IMR-90 (cell line): ENCODE results near the gene CHGA. TPM values are rescaled to one million over a fixed set of nuclear protein-coding genes. Genes with fewer than 3 reads are reported as not detected.

Experiments used
- ATAC-seq: fragments of 200-7000 bp; cut with Tn5 transposase; 2 replicates; pipeline ENCODE4 v1.9.1; 2020; ENCODE audit warnings: low read depth, mild to moderate bottlenecking, moderate library complexity
- BruUV-seq: library from RNA; stranded (reverse); fragments of 400-500 nt; replicated peaks from 2 replicates; lab custom pipeline; 2021; lab: Mats Ljungman, UMichigan
- CTCF ChIA-PET: fragments of 300-600 bp; formaldehyde crosslinking; extraction: SDS; loops from one replicate; lab custom pipeline; 2021; ENCODE audit warnings: antibody characterized with exemption; lab: Yijun Ruan, JAX
- POLR2A ChIA-PET: fragments of 300-600 bp; sonication (Branson Sonifier 250); formaldehyde crosslinking; loops from one replicate; lab custom pipeline; 2022; ENCODE audit warnings: antibody characterized with exemption; ENCODE audit not compliant: unreplicated experiment; lab: Charles Lee
- DNase-seq: peaks from one replicate; pipeline ENCODE4 v3.0.0; 2013
- H2AFZ ChIP-seq: replicated peaks from 2 replicates; pipeline ENCODE3; 2013; ENCODE audit warnings: low read length, mild to moderate bottlenecking; ENCODE audit not compliant: poor library complexity
- H2AK5ac ChIP-seq: 2 replicates; pipeline ENCODE4 v1.6.1; 2013; ENCODE audit warnings: low read depth, low read length, inconsistent platforms
- H2AK9ac ChIP-seq: replicated peaks from 2 replicates; pipeline ENCODE3; 2013; ENCODE audit warnings: mild to moderate bottlenecking, low read depth, low read length, moderate library complexity; ENCODE audit not compliant: poor library complexity
- H2BK120ac ChIP-seq: 2 replicates; pipeline ENCODE4 v1.6.1; 2013; ENCODE audit warnings: low read depth, low read length, inconsistent platforms
- H2BK15ac ChIP-seq: 3 replicates; pipeline ENCODE4 v1.6.1; 2013; ENCODE audit warnings: low read depth, low read length, inconsistent platforms
- H2BK20ac ChIP-seq: 2 replicates; pipeline ENCODE4 v1.6.1; 2013; ENCODE audit warnings: low read depth, mild to moderate bottlenecking, inconsistent platforms, low read length, moderate library complexity
- H2BK5ac ChIP-seq: 2 replicates; pipeline ENCODE4 v1.6.1; 2013; ENCODE audit warnings: mild to moderate bottlenecking, low read depth, low read length, inconsistent platforms; ENCODE audit not compliant: poor library complexity, severe bottlenecking
- H3K14ac ChIP-seq: replicated peaks from 2 replicates; pipeline ENCODE4 v1.6.1; 2013; ENCODE audit warnings: low read depth, low read length, inconsistent platforms
- H3K18ac ChIP-seq: 2 replicates; pipeline ENCODE4 v1.6.1; 2013; ENCODE audit warnings: low read depth, low read length, control low read depth
- H3K23ac ChIP-seq: 2 replicates; pipeline ENCODE4 v1.6.1; 2013; ENCODE audit warnings: low read depth, low read length, inconsistent platforms
- H3K27ac ChIP-seq: 2 replicates; pipeline ENCODE4 v1.5.1; 2013; ENCODE audit warnings: mild to moderate bottlenecking, control low read depth, low read length; ENCODE audit not compliant: insufficient read depth
- H3K27me3 ChIP-seq: 2 replicates; pipeline ENCODE4 v1.6.1; 2013; ENCODE audit warnings: low read length; ENCODE audit not compliant: control insufficient read depth, insufficient read depth
- H3K36me3 ChIP-seq: 2 replicates; pipeline ENCODE4 v1.6.1; 2013; ENCODE audit warnings: low read length, mixed read lengths; ENCODE audit not compliant: control insufficient read depth, insufficient read depth
- H3K4ac ChIP-seq: 2 replicates; pipeline ENCODE4 v1.6.1; 2013; ENCODE audit warnings: low read depth, low read length, inconsistent platforms
- H3K4me1 ChIP-seq: 2 replicates; pipeline ENCODE4 v1.6.1; 2013; ENCODE audit warnings: low read length, mixed read lengths; ENCODE audit not compliant: control insufficient read depth, insufficient read depth
- H3K4me2 ChIP-seq: 2 replicates; pipeline ENCODE4 v1.6.1; 2013; ENCODE audit warnings: low read depth, mild to moderate bottlenecking, control low read depth, low read length, moderate library complexity
- H3K4me3 ChIP-seq: 2 replicates; pipeline ENCODE4 v1.5.1; 2013; ENCODE audit warnings: low read depth, mild to moderate bottlenecking, control low read depth, low read length, moderate library complexity; ENCODE audit not compliant: insufficient read depth
- H3K56ac ChIP-seq: 2 replicates; pipeline ENCODE4 v1.6.1; 2013; ENCODE audit warnings: low read length, inconsistent platforms; ENCODE audit not compliant: insufficient read depth; ENCODE audit errors: extremely low read depth
- H3K79me1 ChIP-seq, 2 experiments: 2 replicates each; pipeline ENCODE4 v1.6.1; 2013; ENCODE audit warnings: low read length in 2 of 2, inconsistent platforms in 1 of 2, low read depth in 1 of 2
- H3K9ac ChIP-seq: 2 replicates; pipeline ENCODE4 v1.6.1; 2013; ENCODE audit warnings: low read depth, low read length, control low read depth
- H3K9me1 ChIP-seq: 2 replicates; pipeline ENCODE4 v1.6.1; 2013; ENCODE audit warnings: low read length, inconsistent platforms; ENCODE audit not compliant: insufficient read depth
- H3K9me3 ChIP-seq: 2 replicates; pipeline ENCODE4 v1.6.1; 2013; ENCODE audit warnings: low read length; ENCODE audit not compliant: control insufficient read depth, insufficient read depth
- H4K20me1 ChIP-seq: 2 replicates; pipeline ENCODE4 v1.6.1; 2013; ENCODE audit warnings: low read length, inconsistent platforms; ENCODE audit not compliant: insufficient read depth
- H4K5ac ChIP-seq: 2 replicates; pipeline ENCODE4 v1.6.1; 2013; ENCODE audit warnings: mild to moderate bottlenecking, low read depth, low read length, control low read depth
- H4K8ac ChIP-seq, 2 experiments: 2 replicates each; pipeline ENCODE4 v1.6.1; 2013; ENCODE audit warnings: low read depth in 2 of 2, low read length in 2 of 2, control low read depth in 1 of 2, inconsistent platforms in 1 of 2
- H4K91ac ChIP-seq: 2 replicates; pipeline ENCODE4 v1.6.1; 2013; ENCODE audit warnings: low read depth, low read length, inconsistent platforms; ENCODE audit not compliant: insufficient read depth
- BHLHE40 ChIP-seq: fragments of 150-350 bp; IDR thresholded peaks from 2 replicates; pipeline ENCODE4 v1.6.1; 2016; ENCODE audit warnings: mild to moderate bottlenecking, low read depth, low read length
- CEBPB ChIP-seq: IDR thresholded peaks from 2 replicates; pipeline ENCODE4 v1.6.1; 2012; ENCODE audit warnings: low read depth, low read length, improper control_type of control experiment
- MAFK ChIP-seq: IDR thresholded peaks from 2 replicates; pipeline ENCODE4 v1.6.1; 2012; ENCODE audit warnings: low read depth, low read length, improper control_type of control experiment
- NFE2L2 ChIP-seq: fragments of 150-350 bp; IDR thresholded peaks from 2 replicates; pipeline ENCODE4 v1.6.1; 2016; ENCODE audit warnings: low read depth, mild to moderate bottlenecking, low read length
- POLR2A ChIP-seq: IDR thresholded peaks from 2 replicates; pipeline ENCODE4 v1.6.1; 2012; ENCODE audit warnings: mild to moderate bottlenecking, low read depth, low read length
- RCOR1 ChIP-seq: IDR thresholded peaks from 2 replicates; pipeline ENCODE4 v1.6.1; 2012; ENCODE audit warnings: mild to moderate bottlenecking, low read length, improper control_type of control experiment; ENCODE audit not compliant: insufficient replicate concordance
- SMC3 ChIP-seq: fragments of 150-350 bp; IDR thresholded peaks from 2 replicates; pipeline ENCODE4 v1.6.1; 2016; ENCODE audit warnings: low read depth, mild to moderate bottlenecking, antibody characterized with exemption, low read length, moderate library complexity
- USF2 ChIP-seq: fragments of 150-350 bp; IDR thresholded peaks from 2 replicates; pipeline ENCODE4 v1.6.1; 2017; ENCODE audit warnings: mild to moderate bottlenecking, antibody characterized with exemption, low read length, low read depth
- WGBS, 2 experiments: methylation state at CpG; one replicate each; pipeline versions ENCODE4 v1.1.5 to v1.1.7; 2013; ENCODE audit warnings: missing lambda C conversion rate in 2 of 2; ENCODE audit not compliant: insufficient read length in 1 of 2; ENCODE audit errors: extremely low coverage in 2 of 2; 5-methylcytosine and 5-hydroxymethylcytosine counted together
- dilution Hi-C: fragments of 300-500 bp; cut with HindIII; formaldehyde crosslinking; loops from one replicate; pipeline ENCODE4 v1.14.3; 2018; ENCODE audit warnings: low sequenced_read_pairs; ENCODE audit not compliant: unreplicated experiment
- in situ Hi-C: fragments of 300-500 bp; cut with MboI; formaldehyde crosslinking; loops from 3 replicates; pipeline ENCODE4 v1.14.3; 2019; ENCODE audit warnings: low sequenced_read_pairs, inconsistent platforms, mixed read lengths
- intact Hi-C: fragments of 100-400 bp; cut with micrococcal nuclease; formaldehyde crosslinking; loops from 2 replicates; pipeline ENCODE4 v1.10.0; 2022
- polyA plus RNA-seq, 3 experiments: library from polyadenylated mRNA; depleted of rRNA; stranded (reverse); fragments of >200 nt; gene quantifications; 2 replicates each; pipeline ENCODE4 v1.2.3, GENCODE V29; 2012; ENCODE audit warnings: low replicate concordance in 1 of 3
- total RNA-seq: library from RNA; depleted of rRNA; stranded (reverse); fragments of >200 nt; gene quantifications from 2 replicates; pipeline ENCODE4 v1.2.3, GENCODE V29; 2012
- TF ChIP-seq, protein P1 (sequence below): conservative IDR thresholded peaks from 2 replicates; pipeline ENCODE4 v1.5.1; 2012; ENCODE audit warnings: mild to moderate bottlenecking, low read depth, low read length, improper control_type of control experiment

CHGA gene
- total and polyA plus RNA-seq, 2 of the 4 experiments (the other 2 are of a cell fraction), result not detected

GRCh38 chr14:92950193-92950540, 27.2 kb downstream of the CHGA start:
- H4K5ac ChIP-seq, result no peak overlapping the region
- no peaks in the 10 kb centered on the region for H3K79me1 ChIP-seq
- DNase-seq (no peak), ATAC-seq (no peak)
- intact Hi-C loops (no loop called here), in situ Hi-C loops (loop anchor here (5.0 kb wide), 1 partner anchor 187 kb away; no protein-coding TSS in a partner anchor), dilution Hi-C loops (no loop called here)
- no peaks in the 10 kb centered on the region for H3K36me3 ChIP-seq
- H3K27me3 ChIP-seq, result no peaks in the 10 kb centered on the region
- no peak overlapping the region for H4K8ac ChIP-seq
- no peak overlapping the region for H2BK5ac ChIP-seq
- no peak overlapping the region for H3K23ac ChIP-seq
- H3K4me2 ChIP-seq, result no peak overlapping the region
- H3K9me1 ChIP-seq, result no peaks in the 10 kb centered on the region
- TF ChIP-seq RCOR1, result no peak
- no peak for TF ChIP-seq MAFK
- no peak for TF ChIP-seq POLR2A
- TF ChIP-seq USF2, result no peak
- TF ChIP-seq NFE2L2, result no peak
- no peak for TF ChIP-seq CEBPB
- TF ChIP-seq SMC3, result no peak
- no peak for TF ChIP-seq BHLHE40
- TF ChIP-seq, protein P1, sequence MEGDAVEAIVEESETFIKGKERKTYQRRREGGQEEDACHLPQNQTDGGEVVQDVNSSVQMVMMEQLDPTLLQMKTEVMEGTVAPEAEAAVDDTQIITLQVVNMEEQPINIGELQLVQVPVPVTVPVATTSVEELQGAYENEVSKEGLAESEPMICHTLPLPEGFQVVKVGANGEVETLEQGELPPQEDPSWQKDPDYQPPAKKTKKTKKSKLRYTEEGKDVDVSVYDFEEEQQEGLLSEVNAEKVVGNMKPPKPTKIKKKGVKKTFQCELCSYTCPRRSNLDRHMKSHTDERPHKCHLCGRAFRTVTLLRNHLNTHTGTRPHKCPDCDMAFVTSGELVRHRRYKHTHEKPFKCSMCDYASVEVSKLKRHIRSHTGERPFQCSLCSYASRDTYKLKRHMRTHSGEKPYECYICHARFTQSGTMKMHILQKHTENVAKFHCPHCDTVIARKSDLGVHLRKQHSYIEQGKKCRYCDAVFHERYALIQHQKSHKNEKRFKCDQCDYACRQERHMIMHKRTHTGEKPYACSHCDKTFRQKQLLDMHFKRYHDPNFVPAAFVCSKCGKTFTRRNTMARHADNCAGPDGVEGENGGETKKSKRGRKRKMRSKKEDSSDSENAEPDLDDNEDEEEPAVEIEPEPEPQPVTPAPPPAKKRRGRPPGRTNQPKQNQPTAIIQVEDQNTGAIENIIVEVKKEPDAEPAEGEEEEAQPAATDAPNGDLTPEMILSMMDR, result no peak
- H2BK20ac ChIP-seq, result no peak overlapping the region
- no peak overlapping the region for H4K91ac ChIP-seq
- H3K4ac ChIP-seq, result no peak overlapping the region
- H2AK9ac ChIP-seq, result no peak overlapping the region
- ChIA-PET POLR2A (no interaction called here), CTCF (no interaction called here)
- H3K9me3 ChIP-seq, result no peaks in the 10 kb centered on the region
- no peak overlapping the region for H2BK15ac ChIP-seq
- 100% methylated on average over 2 of the region's 7 CpGs; no CpG with 5 or more reads in 1 of the 2 experiments for WGBS, 2 experiments
- H3K9ac ChIP-seq, result no peak overlapping the region
- no peaks in the 10 kb centered on the region for H3K4me1 ChIP-seq
- no peak overlapping the region for H3K56ac ChIP-seq
- H3K14ac ChIP-seq, result no peak overlapping the region
- no peak overlapping the region for H2BK120ac ChIP-seq
- H3K4me3 ChIP-seq, result no peak overlapping the region
- no peak overlapping the region for H2AK5ac ChIP-seq
- no peaks in the 10 kb centered on the region; the same call in 1 of the 2 replicates for H4K20me1 ChIP-seq
- H3K27ac ChIP-seq, result no peak overlapping the region
- no peak overlapping the region for H3K18ac ChIP-seq
- H2AFZ ChIP-seq, result no peak overlapping the region
- no TSS peak for BruUV-seq
